Prostate gland (tissue), 2 donors: Measurements from ENCODE around the gene AKAP12. TPM values are rescaled to one million over a fixed set of nuclear protein-coding genes. Genes with fewer than 3 reads are reported as not detected.

ENCODE experiments used
- DNase-seq: peaks from one replicate; pipeline ENCODE4 v3.0.0-alpha.2; 2019; ENCODE audit warnings: low spot score
- H3K27ac ChIP-seq, 2 donors: fragments of 200-600 bp; sonication (generic); 2 replicates each; pipeline ENCODE4 v1.5.1; 2017 to 2019
- H3K27me3 ChIP-seq: fragments of 200-600 bp; sonication (generic); replicated peaks from 2 replicates; pipeline ENCODE4 v1.5.1; 2019; ENCODE audit not compliant: insufficient read depth
- H3K36me3 ChIP-seq, 2 donors: fragments of 200-600 bp; sonication (generic); 1 replicate in 1 of 2; 2 replicates in 1 of 2; pipeline versions ENCODE4 v1.5.1 to v1.8.1; 2017 to 2019
- H3K4me1 ChIP-seq: fragments of 200-600 bp; sonication (generic); replicated peaks from 2 replicates; pipeline ENCODE4 v1.5.1; 2019
- H3K4me3 ChIP-seq, 2 donors: fragments of 200-600 bp; sonication (generic); 2 replicates each; pipeline ENCODE4 v1.5.1; 2017 to 2019
- H3K9me3 ChIP-seq: fragments of 200-600 bp; sonication (generic); 2 replicates; pipeline ENCODE4 v1.5.1; 2017
- POLR2A ChIP-seq: fragments of 450-650 bp; IDR thresholded peaks from one replicate; pipeline ENCODE4 v1.6.1; 2016; ENCODE audit warnings: antibody characterized with exemption, mild to moderate bottlenecking
- POLR2AphosphoS5 ChIP-seq: sonication (generic); formaldehyde crosslinking; IDR thresholded peaks from one replicate; pipeline ENCODE4 v1.6.1; 2017; ENCODE audit warnings: antibody characterized with exemption
- whole genome bisulfite sequencing: methylation state at CpG from one replicate; pipeline ENCODE4 v1.1.5; 2018; 5-methylcytosine and 5-hydroxymethylcytosine counted together
- intact Hi-C: fragments of 100-400 bp; cut with DNase I; formaldehyde crosslinking; loops from one replicate; pipeline ENCODE4 v1.14.2; 2022
- total RNA-seq, 2 donors: library from RNA; depleted of rRNA; stranded (reverse); fragments of >200 nt; gene quantifications; one replicate each; pipeline ENCODE4 v1.1.0, GENCODE V29; 2016
- TF ChIP-seq, protein P1 (sequence below), 4 experiments: fragments of 200-600 bp in 2 of 4; fragments of 450-650 bp in 2 of 4; sonication (generic) in 2 of 4; IDR thresholded peaks; 1 replicate in 3 of 4; 2 replicates in 1 of 4; pipeline ENCODE4 v1.5.1; 2016 to 2019; ENCODE audit warnings: antibody characterized with exemption in 4 of 4, mild to moderate bottlenecking in 2 of 4, moderate library complexity in 2 of 4

Gene AKAP12
- total RNA-seq, 2 donors from 2014 or later, result 29.4 to 159 TPM

GRCh38 chr6:151385177-151385576 is 145.4 kb downstream of the AKAP12 start:
- no peaks in the 10 kb centered on the region for H3K27me3 ChIP-seq
- DNase-seq, result no peak
- intact Hi-C loops, result no loop called here
- no peak overlapping the region for H3K27ac ChIP-seq
- no peaks in the 10 kb centered on the region for H3K36me3 ChIP-seq
- H3K4me1 ChIP-seq, result no peaks in the 10 kb centered on the region
- TF ChIP-seq POLR2A (no peak), POLR2AphosphoS5 (no peak)
- TF ChIP-seq, protein P1, sequence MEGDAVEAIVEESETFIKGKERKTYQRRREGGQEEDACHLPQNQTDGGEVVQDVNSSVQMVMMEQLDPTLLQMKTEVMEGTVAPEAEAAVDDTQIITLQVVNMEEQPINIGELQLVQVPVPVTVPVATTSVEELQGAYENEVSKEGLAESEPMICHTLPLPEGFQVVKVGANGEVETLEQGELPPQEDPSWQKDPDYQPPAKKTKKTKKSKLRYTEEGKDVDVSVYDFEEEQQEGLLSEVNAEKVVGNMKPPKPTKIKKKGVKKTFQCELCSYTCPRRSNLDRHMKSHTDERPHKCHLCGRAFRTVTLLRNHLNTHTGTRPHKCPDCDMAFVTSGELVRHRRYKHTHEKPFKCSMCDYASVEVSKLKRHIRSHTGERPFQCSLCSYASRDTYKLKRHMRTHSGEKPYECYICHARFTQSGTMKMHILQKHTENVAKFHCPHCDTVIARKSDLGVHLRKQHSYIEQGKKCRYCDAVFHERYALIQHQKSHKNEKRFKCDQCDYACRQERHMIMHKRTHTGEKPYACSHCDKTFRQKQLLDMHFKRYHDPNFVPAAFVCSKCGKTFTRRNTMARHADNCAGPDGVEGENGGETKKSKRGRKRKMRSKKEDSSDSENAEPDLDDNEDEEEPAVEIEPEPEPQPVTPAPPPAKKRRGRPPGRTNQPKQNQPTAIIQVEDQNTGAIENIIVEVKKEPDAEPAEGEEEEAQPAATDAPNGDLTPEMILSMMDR (IDR thresholded peaks at IDR 0.05), result no peak
- H3K9me3 ChIP-seq, result no peaks in the 10 kb centered on the region
- H3K4me3 ChIP-seq, result no peak overlapping the region
- WGBS, result 81% methylated on average over 1 of the region's 1 CpG

DNA sequence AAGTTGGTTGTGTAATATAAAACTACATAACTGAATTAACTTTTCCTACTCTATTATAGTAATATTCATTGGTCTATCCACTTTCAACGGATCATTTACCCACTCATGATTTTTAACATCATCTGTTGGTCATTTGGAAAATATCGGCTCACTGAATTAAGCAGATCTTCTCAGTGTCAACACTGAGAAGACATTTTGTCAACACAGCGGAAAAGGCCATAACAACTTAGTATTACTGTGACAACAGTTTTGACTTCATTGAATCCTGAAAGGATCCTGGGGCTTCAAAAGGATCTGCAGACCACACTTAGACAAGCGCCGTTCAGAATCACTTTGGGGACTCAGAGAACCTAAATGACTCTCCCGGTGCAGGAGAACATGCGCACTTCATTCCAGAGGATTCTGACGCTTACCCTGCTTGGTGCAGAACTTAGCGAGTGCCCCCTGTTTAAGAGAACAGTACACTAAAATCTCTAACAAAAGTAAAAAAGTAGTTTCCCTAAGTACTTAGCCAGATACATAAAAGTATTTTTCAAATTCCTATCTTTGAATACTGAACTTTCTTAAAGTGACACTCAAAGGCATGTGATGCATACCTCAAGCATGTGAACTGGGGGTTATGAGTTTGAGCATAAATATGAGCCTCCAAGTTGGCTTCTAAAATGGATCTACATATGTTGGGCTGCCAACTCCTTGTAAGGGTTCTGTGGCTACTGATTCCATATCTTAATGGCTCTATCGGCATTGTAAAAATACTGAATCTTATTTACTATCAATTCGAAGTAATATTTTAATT is 147.6 kb downstream of the AKAP12 start:
- no peak overlapping the region for H3K27ac ChIP-seq
- intact Hi-C loops, result no loop called here
- WGBS, result 85% methylated on average over 11 of the region's 11 CpGs

GRCh38 chr6:151388236-151388635 is 148.5 kb downstream of the AKAP12 start:
- intact Hi-C loops, result no loop called here
- Histone ChIP-seq H3K27me3 (no peaks in the 10 kb centered on the region), H3K36me3 (no peaks in the 10 kb centered on the region), H3K27ac (no peak overlapping the region), H3K4me3 (no peak overlapping the region), H3K4me1 (peaks cover 10% of the 10 kb centered on the region), H3K9me3 (no peaks in the 10 kb centered on the region)
- DNase-seq, result no peak
- WGBS, result 94% methylated on average over 2 of the region's 2 CpGs
- TF ChIP-seq POLR2AphosphoS5 (no peak), POLR2A (no peak)
- TF ChIP-seq, protein P1 (IDR thresholded peaks at IDR 0.05), result no peak

More for the DNA sequence above, 147.6 kb downstream of the AKAP12 start:
- H3K36me3 ChIP-seq, result no peaks in the 10 kb centered on the region
- TF ChIP-seq POLR2AphosphoS5 (no peak), POLR2A (no peak)
- TF ChIP-seq, protein P1 (IDR thresholded peaks at IDR 0.05), result no peak
- no peak overlapping the region for H3K4me3 ChIP-seq
- no peaks in the 10 kb centered on the region for H3K9me3 ChIP-seq
- H3K27me3 ChIP-seq, result no peaks in the 10 kb centered on the region
- no peak for DNase-seq
- peaks cover 2% of the 10 kb centered on the region for H3K4me1 ChIP-seq

- no peaks in the 10 kb centered on the region for H3K9me3 ChIP-seq
- 19% methylated on average over 12 of the region's 12 CpGs for WGBS
- no peaks in the 10 kb centered on the region for H3K36me3 ChIP-seq
- TF ChIP-seq POLR2AphosphoS5 (no peak), POLR2A (no peak)
- H3K27ac ChIP-seq, result peak overlapping the region; percentile 99 to 100
- peak overlapping the region; percentile 96 for H3K4me3 ChIP-seq
- H3K4me1 ChIP-seq, result peaks cover 12% of the 10 kb centered on the region
- intact Hi-C loops, result no loop called here
- no peak for DNase-seq
- H3K27me3 ChIP-seq, result no peaks in the 10 kb centered on the region
Observed at GRCh38 chr6:151388997-151389617, 149.3 kb downstream of the AKAP12 start.

GRCh38 chr6:151389618-151390275 is 150.0 kb downstream of the AKAP12 start:
- no peaks in the 10 kb centered on the region for H3K36me3 ChIP-seq
- WGBS, result under 1% methylated on average over 37 of the region's 54 CpGs
- DNase-seq, result peak; percentile 47
- intact Hi-C loops, result no loop called here
- TF ChIP-seq POLR2AphosphoS5, result no peak
- peak; percentile 51 for TF ChIP-seq POLR2A
- TF ChIP-seq, protein P1 (IDR thresholded peaks at IDR 0.05), result peak in 1 of 4 experiments; percentile 4
- peaks cover 12% of the 10 kb centered on the region for H3K4me1 ChIP-seq
- H3K4me3 ChIP-seq, result peak overlapping the region; percentile 96
- no peaks in the 10 kb centered on the region for H3K27me3 ChIP-seq
- peak overlapping the region; percentile 99 to 100 for H3K27ac ChIP-seq
- H3K9me3 ChIP-seq, result no peaks in the 10 kb centered on the region
